Fibroblast of skin of left biceps (primary cell): Measurements from ENCODE around the gene POLR2A.

Source experiments
- DNase-seq, 2 experiments: peaks; one replicate each; pipeline ENCODE4 v3.0.0-alpha.2; 2013; ENCODE audit warnings: low read depth in 2 of 2

POLR2A gene

GRCh38 chr17:7502987-7503386, 18.8 kb downstream of the POLR2A start:
- no peak for DNase-seq

- no peak for DNase-seq
These were observed 19.4 kb downstream of the POLR2A start for GRCh38 chr17:7503521-7503920.

- no peak for DNase-seq
These were observed 24.0 kb downstream of the POLR2A start for GRCh38 chr17:7508145-7508544.

GRCh38 chr17:7508846-7509245, 24.7 kb downstream of the POLR2A start:
- no peak for DNase-seq

GRCh38 chr17:7509937-7510336, 25.8 kb downstream of the POLR2A start:
- no peak for DNase-seq

GRCh38 chr17:7511108-7511507, 26.9 kb downstream of the POLR2A start:
- DNase-seq = no peak

- DNase-seq = no peak
These were observed 27.9 kb downstream of the POLR2A start for GRCh38 chr17:7512105-7512504.

GRCh38 chr17:7512824-7513540, 28.8 kb downstream of the POLR2A start:
- no peak for DNase-seq

GRCh38 chr17:7513850-7514419, 29.8 kb downstream of the POLR2A start:
- no peak for DNase-seq

GRCh38 chr17:7515911-7516610, 31.9 kb downstream of the POLR2A start:
- DNase-seq = no peak

- no peak for DNase-seq
These were observed 38.9 kb downstream of the POLR2A start for GRCh38 chr17:7523033-7523432.

- DNase-seq = no peak
These were observed 44.7 kb downstream of the POLR2A start for GRCh38 chr17:7528842-7529241.

- DNase-seq = no peak
These were observed 46.1 kb downstream of the POLR2A start for GRCh38 chr17:7530023-7530900.

- DNase-seq = no peak
These were observed 53.9 kb downstream of the POLR2A start for GRCh38 chr17:7538050-7538449.

GRCh38 chr17:7538891-7539545, 54.9 kb downstream of the POLR2A start:
- DNase-seq = no peak

GRCh38 chr17:7541074-7541621, 57.0 kb downstream of the POLR2A start:
- no peak for DNase-seq

GRCh38 chr17:7544911-7545310, 60.7 kb downstream of the POLR2A start:
- no peak for DNase-seq

- DNase-seq = no peak
These were observed 64.6 kb downstream of the POLR2A start, which contains the start of gene TNFSF12 for GRCh38 chr17:7548585-7549400. TNFSF12 (plus strand) TSS chr17:7549058; CDS start chr17:7549154, 96 bp downstream.
